ENCODE data around the gene NFATC1. TPM values are rescaled to one million over a fixed set of nuclear protein-coding genes. Genes with fewer than 3 reads are reported as not detected.
A peak's percentile ranks its signal among the peaks of the same experiment; 100 is the strongest.
"Not testable (repeated sequence)": the region's sequence is repeated elsewhere in the genome, so short reads cannot be mapped to it uniquely, and the experiment has no call there.

Gene NFATC1
- total and polyA plus RNA-seq, 8 donors = 3.4 to 7.9 (median 4.4) TPM

GRCh38 chr18:79373736-79374135 lies 22.0 kb upstream of the NFATC1 start:
- Histone ChIP-seq H3K4me1 (no peaks in the 10 kb centered on the region), H3K27me3 (no peaks in the 10 kb centered on the region), H3K36me3 (peaks cover 0 to 13% (median 0%) of the 10 kb centered on the region in 3 donors), H3K4me3 (no peak overlapping the region), H3K27ac (no peak overlapping the region), H3K9me3 (no peaks in the 10 kb centered on the region)
- DNase-seq = no peak
- 91 to 95% methylated on average over 17 of the region's 17 CpGs for WGBS, 2 donors
- FAIRE-seq = no peak
- ATAC-seq = no peak
- intact Hi-C loops (cut with DNase I) = no loop called here
- TF ChIP-seq CTCF (IDR thresholded peaks at IDR 0.05) = no peak

GRCh38 chr18:79374408-79375171 lies 21.1 kb upstream of the NFATC1 start:
- no peak for ATAC-seq
- Histone ChIP-seq H3K36me3 (peaks cover 0 to 13% (median 0%) of the 10 kb centered on the region in 3 donors), H3K27me3 (no peaks in the 10 kb centered on the region), H3K9me3 (no peaks in the 10 kb centered on the region), H3K4me3 (no peak overlapping the region), H3K4me1 (no peaks in the 10 kb centered on the region), H3K27ac (no peak overlapping the region)
- WGBS, 2 donors = 90% methylated on average over 21 to 25 of the region's 32 CpGs
- peak in 1 of 6 donors; percentile 30 for DNase-seq
- no peak for TF ChIP-seq CTCF (IDR thresholded peaks at IDR 0.05)
- FAIRE-seq = no peak
- intact Hi-C loops (cut with DNase I) = loop anchor here in 1 of 3 donors (5.0 kb wide), 1 partner anchor 158 kb away; no protein-coding TSS in a partner anchor

- H3K36me3 ChIP-seq = peaks cover 0 to 13% (median 0%) of the 10 kb centered on the region in 3 donors
Measured at GRCh38 chr18:79375441-79376154, 20.1 kb upstream of the NFATC1 start.

GRCh38 chr18:79376661-79377060 lies 19.1 kb upstream of the NFATC1 start:
- intact Hi-C loops (cut with DNase I) = loop anchor here in 1 of 3 donors (5.0 kb wide), 1 partner anchor 156 kb away; no protein-coding TSS in a partner anchor

More at GRCh38 chr18:79375441-79376154, 20.1 kb upstream of the NFATC1 start:
- H3K4me3 ChIP-seq = no peak overlapping the region
- TF ChIP-seq CTCF (IDR thresholded peaks at IDR 0.05) = no peak
- ATAC-seq (no peak), DNase-seq (peak in 1 of 6 donors; percentile 30), FAIRE-seq (no peak)
- 93 to 94% methylated on average over 10 of the region's 10 CpGs for WGBS, 2 donors
- no peak overlapping the region for H3K27ac ChIP-seq
- H3K9me3 ChIP-seq = no peaks in the 10 kb centered on the region
- intact Hi-C loops (cut with DNase I) = loop anchor here in 1 of 3 donors (5.0 kb wide), 1 partner anchor 157 kb away; no protein-coding TSS in a partner anchor
- no peaks in the 10 kb centered on the region for H3K4me1 ChIP-seq
- no peaks in the 10 kb centered on the region for H3K27me3 ChIP-seq

GRCh38 chr18:79377187-79377891 lies 18.4 kb upstream of the NFATC1 start:
- H3K9me3 ChIP-seq = no peaks in the 10 kb centered on the region
- FAIRE-seq (no peak), DNase-seq (peak in 1 of 6 donors; percentile 62), ATAC-seq (no peak)
- H3K27me3 ChIP-seq = no peaks in the 10 kb centered on the region
- no peaks in the 10 kb centered on the region for H3K4me1 ChIP-seq
- TF ChIP-seq CTCF (IDR thresholded peaks at IDR 0.05) = no peak
- intact Hi-C loops (cut with DNase I) = loop anchor here in 1 of 3 donors (5.0 kb wide), 1 partner anchor 155 kb away; no protein-coding TSS in a partner anchor
- H3K36me3 ChIP-seq = peaks cover 0 to 13% (median 0%) of the 10 kb centered on the region in 3 donors
- no peak overlapping the region for H3K4me3 ChIP-seq
- 90 to 92% methylated on average over 19 of the region's 19 CpGs for WGBS, 2 donors
- no peak overlapping the region for H3K27ac ChIP-seq

More at GRCh38 chr18:79376661-79377060, 19.1 kb upstream of the NFATC1 start:
- FAIRE-seq, H3K27ac ChIP-seq, H3K27me3 ChIP-seq, H3K9me3 ChIP-seq, H3K4me1 ChIP-seq, DNase-seq, ATAC-seq, H3K4me3 ChIP-seq: not testable (repeated sequence)
- WGBS, 2 donors = 90 to 93% methylated on average over 12 of the region's 12 CpGs
- H3K36me3 ChIP-seq = peaks cover 0 to 13% (median 0%) of the 10 kb centered on the region in 3 donors
